Measurements from ENCODE around the gene MSL1. TPM values are rescaled to one million over a fixed set of nuclear protein-coding genes. Genes with fewer than 3 reads are reported as not detected.

MSL1 gene
- total RNA-seq, 3 donors from 2014 or later = 63.3 to 68.5 (median 64.1) TPM

GRCh38 chr17:40097931-40098845 lies 23.6 kb upstream of the MSL1 start:
- H3K9me3 Mint-ChIP-seq = no peaks in the 10 kb centered on the region
- no peaks in the 10 kb centered on the region for H3K27me3 Mint-ChIP-seq (ENCODE audit: low read depth)
- H3K4me3 Mint-ChIP-seq = peak overlapping the region; percentile 91
- peaks cover 85% of the 10 kb centered on the region for H3K4me1 Mint-ChIP-seq (ENCODE audit: low read depth)
- H3K36me3 Mint-ChIP-seq (ENCODE audit: insufficient read depth) = peaks cover 32% of the 10 kb centered on the region
- DNase-seq (no peak), ATAC-seq (no peak)

- ATAC-seq = peak; percentile 66 to 67
- H3K4me3 Mint-ChIP-seq = peak overlapping the region; percentile 91
Observed at GRCh38 chr17:40098846-40099618, 22.7 kb upstream of the MSL1 start.

GRCh38 chr17:40099619-40100418 lies 22.0 kb upstream of the MSL1 start:
- H3K27me3 Mint-ChIP-seq (ENCODE audit: low read depth) = no peaks in the 10 kb centered on the region
- peaks cover 91% of the 10 kb centered on the region for H3K4me1 Mint-ChIP-seq (ENCODE audit: low read depth)
- H3K9me3 Mint-ChIP-seq = no peaks in the 10 kb centered on the region
- peaks cover 22% of the 10 kb centered on the region for H3K36me3 Mint-ChIP-seq (ENCODE audit: insufficient read depth)
- H3K4me3 Mint-ChIP-seq = peak overlapping the region; percentile 91
- DNase-seq = no peak
- no peak for ATAC-seq

More at GRCh38 chr17:40098846-40099618, 22.7 kb upstream of the MSL1 start:
- Mint-ChIP-seq H3K9me3 (no peaks in the 10 kb centered on the region), H3K27me3 (ENCODE audit: low read depth) (no peaks in the 10 kb centered on the region), H3K36me3 (ENCODE audit: insufficient read depth) (peaks cover 26% of the 10 kb centered on the region), H3K4me1 (ENCODE audit: low read depth) (peaks cover 87% of the 10 kb centered on the region)
- peak; percentile 100 for DNase-seq

- no peaks in the 10 kb centered on the region for H3K27me3 Mint-ChIP-seq (ENCODE audit: low read depth)
- no peak for ATAC-seq
- peaks cover 20% of the 10 kb centered on the region for H3K36me3 Mint-ChIP-seq (ENCODE audit: insufficient read depth)
Observed at GRCh38 chr17:40100419-40100668, 21.4 kb upstream of the MSL1 start, which contains the start of gene NR1D1. NR1D1 (minus strand) TSS chr17:40100589; CDS start chr17:40100094, 495 bp downstream.

GRCh38 chr17:40100669-40101366 lies 21.0 kb upstream of the MSL1 start:
- H3K4me3 Mint-ChIP-seq = peak overlapping the region; percentile 91
- no peaks in the 10 kb centered on the region for H3K27me3 Mint-ChIP-seq (ENCODE audit: low read depth)
- no peaks in the 10 kb centered on the region for H3K9me3 Mint-ChIP-seq
- DNase-seq (peak; percentile 87), ATAC-seq (peak; percentile 23 to 30)
- H3K36me3 Mint-ChIP-seq (ENCODE audit: insufficient read depth) = peaks cover 17% of the 10 kb centered on the region
- H3K4me1 Mint-ChIP-seq (ENCODE audit: low read depth) = peaks cover 91% of the 10 kb centered on the region

More at GRCh38 chr17:40100419-40100668, 21.4 kb upstream of the MSL1 start, which contains the start of gene NR1D1:
- peak within 1 kb of the TSS; percentile 91 for H3K4me3 Mint-ChIP-seq
- DNase-seq = no peak
- H3K9me3 Mint-ChIP-seq = no peaks in the 10 kb centered on the region
- peaks cover 91% of the 10 kb centered on the region for H3K4me1 Mint-ChIP-seq (ENCODE audit: low read depth)

- no peak for ATAC-seq
- Mint-ChIP-seq H3K4me3 (peak overlapping the region; percentile 91), H3K36me3 (ENCODE audit: insufficient read depth) (peaks cover 10% of the 10 kb centered on the region), H3K9me3 (no peaks in the 10 kb centered on the region), H3K27me3 (ENCODE audit: low read depth) (no peaks in the 10 kb centered on the region), H3K4me1 (ENCODE audit: low read depth) (peaks cover 91% of the 10 kb centered on the region)
- DNase-seq = no peak
Observed at GRCh38 chr17:40101367-40102210, 20.2 kb upstream of the MSL1 start.

GRCh38 chr17:40103071-40103661 lies 18.6 kb upstream of the MSL1 start:
- H3K27me3 Mint-ChIP-seq (ENCODE audit: low read depth) = no peaks in the 10 kb centered on the region
- no peak overlapping the region for H3K4me3 Mint-ChIP-seq
- peaks cover 2% of the 10 kb centered on the region for H3K36me3 Mint-ChIP-seq (ENCODE audit: insufficient read depth)
- ATAC-seq (no peak), DNase-seq (no peak)
- peaks cover 91% of the 10 kb centered on the region for H3K4me1 Mint-ChIP-seq (ENCODE audit: low read depth)
- no peaks in the 10 kb centered on the region for H3K9me3 Mint-ChIP-seq

- H3K27me3 Mint-ChIP-seq (ENCODE audit: low read depth) = no peaks in the 10 kb centered on the region
- peaks cover 91% of the 10 kb centered on the region for H3K4me1 Mint-ChIP-seq (ENCODE audit: low read depth)
- no peak for ATAC-seq
- no peak overlapping the region for H3K4me3 Mint-ChIP-seq
- H3K36me3 Mint-ChIP-seq (ENCODE audit: insufficient read depth) = peaks cover 1% of the 10 kb centered on the region
- H3K9me3 Mint-ChIP-seq = no peaks in the 10 kb centered on the region
- DNase-seq = no peak
Observed at GRCh38 chr17:40103688-40104087, 18.1 kb upstream of the MSL1 start.

- H3K36me3 Mint-ChIP-seq (ENCODE audit: insufficient read depth) = no peaks in the 10 kb centered on the region
- H3K4me3 Mint-ChIP-seq = peak overlapping the region; percentile 4
- ATAC-seq = no peak
- H3K9me3 Mint-ChIP-seq = no peaks in the 10 kb centered on the region
- no peak for DNase-seq
- H3K27me3 Mint-ChIP-seq (ENCODE audit: low read depth) = no peaks in the 10 kb centered on the region
- peaks cover 93% of the 10 kb centered on the region for H3K4me1 Mint-ChIP-seq (ENCODE audit: low read depth)
Observed at GRCh38 chr17:40104594-40105486, 16.9 kb upstream of the MSL1 start.

GRCh38 chr17:40105861-40106759 lies 15.7 kb upstream of the MSL1 start:
- H3K36me3 Mint-ChIP-seq (ENCODE audit: insufficient read depth) = no peaks in the 10 kb centered on the region
- no peaks in the 10 kb centered on the region for H3K9me3 Mint-ChIP-seq
- ATAC-seq (no peak), DNase-seq (no peak)
- no peak overlapping the region for H3K4me3 Mint-ChIP-seq
- H3K4me1 Mint-ChIP-seq (ENCODE audit: low read depth) = peaks cover 93% of the 10 kb centered on the region
- H3K27me3 Mint-ChIP-seq (ENCODE audit: low read depth) = no peaks in the 10 kb centered on the region

GRCh38 chr17:40106760-40107521 lies 14.8 kb upstream of the MSL1 start:
- DNase-seq (no peak), ATAC-seq (no peak)
- H3K9me3 Mint-ChIP-seq = no peaks in the 10 kb centered on the region
- H3K4me1 Mint-ChIP-seq (ENCODE audit: low read depth) = peaks cover 93% of the 10 kb centered on the region
- no peak overlapping the region for H3K4me3 Mint-ChIP-seq
- no peaks in the 10 kb centered on the region for H3K36me3 Mint-ChIP-seq (ENCODE audit: insufficient read depth)
- H3K27me3 Mint-ChIP-seq (ENCODE audit: low read depth) = no peaks in the 10 kb centered on the region
